HG03039 (cell line): Measurements from ENCODE around the gene PLXNA4.

Experiments used
- ATAC-seq: cut with Tn5 transposase; IDR thresholded peaks from one replicate; pipeline ENCODE4 v1.9.1; 2021; ENCODE audit warnings: mild to moderate bottlenecking, moderate library complexity; ENCODE audit not compliant: unreplicated experiment

PLXNA4 gene

DNA sequence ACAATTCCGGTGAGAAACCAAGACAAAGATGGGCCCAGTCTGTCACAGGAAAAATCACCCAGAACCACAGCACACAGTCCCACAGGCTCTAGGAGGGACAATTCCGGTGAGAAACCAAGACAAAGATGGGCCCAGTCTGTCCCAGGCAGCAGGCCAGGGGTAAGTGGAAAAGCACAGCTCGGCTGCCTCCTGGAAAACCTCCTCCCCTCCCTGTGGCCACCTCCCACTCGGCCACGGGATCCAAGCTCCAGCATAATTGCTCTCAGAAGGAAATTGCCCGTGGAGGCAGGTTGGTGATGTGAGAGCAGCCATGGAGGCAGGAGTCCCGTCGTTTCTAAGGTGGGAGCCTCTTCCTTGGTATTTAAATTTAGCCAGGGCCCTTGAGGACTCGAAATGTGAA, 95.7 kb downstream of the PLXNA4 start:
- ATAC-seq, result no peak

DNA sequence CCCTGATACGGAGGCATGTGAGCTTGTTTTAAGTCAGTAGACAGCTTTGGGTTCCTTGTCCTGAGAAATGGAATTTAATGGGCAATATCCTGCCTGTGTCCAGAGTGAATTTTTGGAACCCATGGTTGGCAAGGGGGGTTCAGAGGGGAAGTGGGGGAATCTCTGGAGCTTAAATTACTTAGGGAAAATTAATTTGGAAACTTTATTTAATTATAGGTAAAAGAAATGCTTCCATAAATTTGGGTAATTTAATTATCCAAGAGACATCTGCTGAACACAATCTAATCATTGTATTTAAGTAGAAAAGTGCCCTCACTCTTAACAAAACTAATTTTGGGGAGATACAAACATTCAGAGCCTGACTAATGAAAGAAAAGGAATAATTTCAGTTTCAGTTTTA, 99.7 kb downstream of the PLXNA4 start:
- ATAC-seq, result no peak

DNA sequence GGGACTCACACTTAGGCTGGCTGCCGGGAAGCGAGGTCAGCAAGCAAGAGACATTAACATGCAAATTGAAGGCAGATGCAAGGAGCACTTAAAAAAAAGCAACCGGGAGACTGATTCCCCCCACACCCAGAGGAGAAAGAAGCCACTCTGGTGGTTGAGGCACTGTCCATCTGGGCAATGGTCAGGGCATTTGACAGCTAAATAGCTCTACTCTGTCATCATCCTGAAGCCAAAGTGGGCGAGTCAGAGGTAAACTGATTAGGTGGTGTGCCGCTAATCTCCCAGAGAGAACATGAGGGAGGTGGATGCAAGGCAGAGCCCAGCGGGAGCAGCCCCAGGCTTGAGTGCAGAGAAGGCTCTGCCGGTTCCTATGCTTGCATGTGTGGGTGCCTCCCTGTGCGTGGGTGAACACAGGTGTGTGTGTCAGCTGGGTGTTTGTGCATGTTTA, 100.6 kb downstream of the PLXNA4 start:
- no peak for ATAC-seq

DNA sequence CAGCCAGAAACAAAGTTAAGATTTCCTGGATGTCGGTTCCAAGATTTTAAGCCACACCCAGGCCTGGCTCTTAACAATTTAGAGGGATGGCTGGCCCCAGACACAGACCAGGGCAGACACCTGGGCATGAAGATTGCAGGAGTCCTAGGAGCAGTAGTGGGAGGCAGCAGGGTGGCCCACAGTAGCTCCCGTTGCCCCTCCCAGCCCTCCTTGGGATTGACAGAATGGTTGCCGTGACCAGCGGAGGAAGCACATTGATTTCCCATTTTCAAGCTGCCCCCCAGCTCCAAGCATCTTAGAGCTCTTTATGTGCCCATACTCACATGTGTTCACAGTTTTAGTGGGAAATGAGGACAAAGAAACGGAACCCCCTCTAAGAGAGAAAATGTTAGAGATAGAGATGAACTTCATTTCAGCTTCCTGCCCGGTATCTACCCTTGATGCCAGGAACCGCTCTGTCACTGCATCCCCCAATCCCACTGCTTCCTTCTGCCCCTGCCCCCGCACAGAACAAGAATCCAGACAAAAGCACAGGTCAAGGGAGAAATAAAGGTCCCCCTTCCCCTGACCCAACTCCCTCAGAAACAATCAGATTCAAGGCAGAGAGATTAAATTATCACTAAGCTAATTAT, 101.1 kb downstream of the PLXNA4 start:
- ATAC-seq, result no peak

DNA sequence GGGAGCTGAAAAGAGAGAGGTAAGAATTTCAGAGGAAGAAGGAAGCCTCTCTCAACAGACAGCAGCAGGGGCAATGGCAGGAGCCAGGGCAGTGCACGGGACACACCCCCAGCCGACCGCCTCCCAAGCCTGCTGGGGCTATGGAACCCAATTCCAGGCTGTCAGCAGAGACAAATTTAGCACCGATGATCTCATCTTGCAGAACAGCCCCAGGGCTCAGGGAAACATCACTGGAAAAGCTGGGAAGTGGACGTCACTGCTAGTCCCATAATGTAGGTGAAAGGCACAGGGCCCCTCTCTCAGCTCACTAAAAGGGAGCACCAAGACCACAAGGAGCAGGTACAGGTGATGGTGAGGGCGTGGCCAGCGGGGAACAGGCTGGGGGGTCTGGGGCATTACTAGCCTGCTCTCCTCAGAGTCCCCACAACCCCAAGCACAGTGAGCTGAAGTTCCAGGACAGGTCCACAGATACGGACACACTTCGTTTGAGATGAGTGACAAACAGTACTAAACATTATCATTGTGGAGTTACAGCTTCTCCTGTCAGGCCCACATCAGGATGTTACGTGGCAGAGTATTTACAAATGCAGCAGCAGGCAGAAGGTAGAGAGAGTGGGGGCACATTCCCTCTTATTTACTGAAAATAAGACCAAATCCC, 103.7 kb downstream of the PLXNA4 start:
- no peak for ATAC-seq

DNA sequence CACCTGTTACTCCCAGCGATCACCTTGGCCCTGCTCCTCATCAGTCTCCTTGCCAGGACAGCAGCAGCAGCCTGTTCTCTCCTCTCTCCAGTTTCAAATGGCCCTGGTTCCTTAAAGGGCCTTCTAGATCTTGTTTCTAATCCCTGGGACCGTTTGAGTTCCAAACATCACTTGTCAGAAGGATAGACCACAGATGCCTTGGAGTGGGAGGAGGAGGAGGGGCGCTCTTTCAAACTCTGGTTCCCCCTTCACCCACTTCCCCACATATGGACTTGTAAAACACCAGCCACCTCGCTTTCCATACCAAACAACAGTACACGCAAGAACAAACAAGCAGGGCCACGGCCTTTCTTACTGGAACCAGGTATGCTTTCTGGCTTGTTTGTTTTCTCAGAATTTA, 104.8 kb downstream of the PLXNA4 start:
- no peak for ATAC-seq

DNA sequence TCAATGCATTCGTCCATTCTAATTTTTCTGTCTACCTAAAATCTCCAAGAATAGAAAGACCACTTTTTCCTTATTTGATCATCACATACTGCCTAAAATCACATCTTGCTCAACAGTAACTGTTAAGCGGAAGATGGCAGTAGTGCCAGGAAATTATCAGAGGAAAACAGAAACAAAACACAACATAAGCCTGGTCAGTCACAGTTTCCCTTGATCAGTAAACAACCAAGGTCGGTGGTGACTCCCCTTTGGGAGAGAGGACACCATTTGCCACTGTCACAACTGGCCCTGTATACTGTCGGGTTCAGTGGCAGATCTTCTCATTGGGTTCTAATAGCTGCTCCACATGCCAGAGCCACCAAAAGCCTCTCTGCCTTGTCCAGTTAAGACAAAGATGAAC, 106.6 kb downstream of the PLXNA4 start:
- no peak for ATAC-seq

DNA sequence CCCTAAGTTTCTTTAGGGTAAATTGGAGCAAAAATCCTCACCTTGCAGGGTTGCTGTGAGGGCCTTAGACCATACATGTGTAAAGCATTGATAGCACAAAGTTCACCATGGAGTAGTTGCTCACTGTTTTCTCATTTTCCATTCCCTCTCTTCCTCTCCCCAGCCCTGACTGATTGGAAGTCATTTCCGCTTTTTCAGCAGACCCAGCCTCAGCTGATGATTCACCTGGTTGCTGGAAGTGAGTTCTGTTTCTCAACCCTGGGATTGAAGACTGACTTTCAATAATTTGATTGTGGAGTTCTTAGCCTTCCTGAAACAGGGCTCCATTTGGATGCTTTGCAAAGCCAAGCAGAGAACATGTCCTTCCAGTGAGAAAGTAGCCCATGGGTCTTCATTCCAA, 107.0 kb downstream of the PLXNA4 start:
- ATAC-seq, result no peak

DNA sequence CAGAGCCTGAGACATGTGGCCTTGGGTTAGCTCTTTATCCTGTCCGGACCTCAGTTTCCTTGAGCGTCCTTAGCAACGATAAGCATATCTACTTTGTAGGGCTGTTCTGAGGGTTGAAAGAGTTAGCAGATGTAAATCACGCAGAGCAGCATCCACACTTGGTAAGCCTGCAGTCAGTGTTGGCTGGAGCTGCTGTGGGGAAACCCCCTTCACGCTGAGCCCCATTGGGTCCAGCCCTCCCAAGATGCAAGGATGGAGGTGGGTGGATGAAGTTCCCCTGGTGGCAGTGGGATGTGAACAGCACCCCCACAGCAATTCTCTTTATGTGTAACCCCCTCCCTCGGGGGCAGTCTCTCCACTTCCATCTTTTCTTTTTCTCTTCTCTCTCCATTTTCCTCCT, 109.9 kb downstream of the PLXNA4 start:
- no peak for ATAC-seq

DNA sequence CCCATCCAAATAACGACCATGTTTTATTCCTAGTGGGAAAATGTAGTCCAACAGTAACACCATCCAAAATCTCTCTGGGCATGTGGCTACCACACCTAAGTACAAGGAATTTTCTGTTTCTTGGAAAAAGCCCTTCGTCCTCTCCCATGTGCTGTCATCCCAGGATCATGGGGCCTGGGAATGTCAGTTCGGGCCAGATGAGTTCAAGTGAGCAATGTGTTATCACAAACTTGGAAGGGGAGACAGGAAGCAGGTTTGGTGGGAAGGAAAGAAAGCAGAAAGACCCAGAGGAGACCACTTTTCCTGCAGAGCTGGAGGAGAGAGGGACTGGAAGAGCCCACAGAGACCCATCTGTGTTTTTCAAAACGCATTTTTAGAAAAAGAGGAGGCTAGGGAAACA, 110.8 kb downstream of the PLXNA4 start:
- no peak for ATAC-seq

DNA sequence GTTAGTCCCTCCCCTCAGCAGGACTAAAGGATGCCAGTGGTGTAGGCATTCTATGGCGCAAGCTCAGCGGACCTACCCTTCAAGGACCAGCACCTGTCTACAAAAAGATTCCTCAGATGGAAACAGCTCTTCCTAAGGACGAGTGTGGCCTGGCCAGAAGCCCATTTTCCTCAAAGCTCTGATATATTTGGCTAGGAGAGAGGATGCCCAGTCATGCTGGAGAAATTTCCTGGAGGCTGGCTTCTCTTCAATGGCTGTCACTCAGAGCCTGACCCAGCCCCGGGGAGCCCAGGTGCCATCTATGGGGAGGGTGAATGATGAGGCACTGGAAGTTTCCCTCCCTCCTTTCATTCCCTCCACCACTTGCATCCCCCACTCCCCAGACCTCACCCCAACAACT, 111.5 kb downstream of the PLXNA4 start:
- ATAC-seq, result no peak

DNA sequence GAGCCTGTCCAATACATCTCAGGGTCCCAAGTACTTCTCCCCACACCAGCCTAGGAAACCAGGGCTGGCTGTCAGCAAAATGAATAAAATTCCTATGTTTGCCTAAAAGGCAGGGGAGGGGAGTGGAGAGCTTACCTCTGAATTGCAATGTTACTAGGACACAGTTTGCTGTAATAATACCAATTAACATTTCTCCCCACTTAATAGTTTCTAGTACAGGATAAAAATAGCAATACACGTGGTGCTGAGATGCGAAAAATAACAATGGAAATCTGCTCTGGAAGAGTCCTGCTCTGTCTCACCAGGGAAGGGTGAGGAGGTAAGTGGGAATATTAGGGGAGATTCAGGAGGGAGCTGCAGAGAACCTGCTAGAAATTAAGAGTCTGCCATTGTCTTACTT, 112.3 kb downstream of the PLXNA4 start:
- ATAC-seq, result no peak

DNA sequence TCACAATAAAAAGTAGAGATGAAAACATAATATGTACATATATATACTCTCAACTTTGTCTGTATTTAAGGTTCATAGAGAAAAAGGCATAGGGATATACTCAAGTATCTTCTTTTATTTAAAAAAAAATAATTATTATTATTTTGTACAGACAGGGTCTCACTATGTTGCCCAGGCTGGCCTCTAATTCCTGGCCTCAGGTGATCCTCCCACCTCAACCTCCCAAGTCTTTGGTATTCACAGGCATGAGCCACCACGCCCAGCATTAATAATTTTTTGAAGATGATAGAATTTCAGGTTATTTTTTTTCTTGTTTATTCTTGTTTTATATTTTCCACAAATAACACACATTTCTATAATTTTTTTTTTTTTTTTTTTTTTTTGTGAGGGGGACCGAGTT, 113.8 kb downstream of the PLXNA4 start:
- no peak for ATAC-seq

DNA sequence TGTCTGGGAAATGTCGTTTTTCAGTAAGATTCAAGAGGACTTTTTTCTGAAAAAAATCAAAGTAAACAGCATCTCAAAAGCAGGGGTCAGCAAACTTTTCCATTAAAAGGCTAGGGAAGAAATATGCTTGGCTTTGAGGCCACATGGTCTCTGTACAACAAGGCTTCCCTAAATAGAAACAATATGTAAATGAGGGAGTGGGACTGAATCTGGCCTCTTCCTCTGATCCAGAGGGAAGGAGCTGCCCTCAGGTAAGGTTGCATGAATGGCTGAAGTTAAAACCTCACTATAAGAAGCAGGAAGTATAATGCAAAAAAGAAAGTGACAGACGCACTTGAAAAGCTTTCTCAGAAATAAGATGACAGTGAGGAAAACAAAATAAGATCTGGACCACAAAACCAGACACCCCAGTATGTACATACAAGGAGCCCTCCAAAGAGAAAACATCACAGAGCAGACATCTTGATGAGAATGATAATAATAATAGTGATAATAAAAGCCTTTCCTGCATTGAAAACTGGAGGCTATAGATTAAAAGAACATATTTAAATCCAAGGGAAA, 115.2 kb downstream of the PLXNA4 start:
- ATAC-seq, result no peak

DNA sequence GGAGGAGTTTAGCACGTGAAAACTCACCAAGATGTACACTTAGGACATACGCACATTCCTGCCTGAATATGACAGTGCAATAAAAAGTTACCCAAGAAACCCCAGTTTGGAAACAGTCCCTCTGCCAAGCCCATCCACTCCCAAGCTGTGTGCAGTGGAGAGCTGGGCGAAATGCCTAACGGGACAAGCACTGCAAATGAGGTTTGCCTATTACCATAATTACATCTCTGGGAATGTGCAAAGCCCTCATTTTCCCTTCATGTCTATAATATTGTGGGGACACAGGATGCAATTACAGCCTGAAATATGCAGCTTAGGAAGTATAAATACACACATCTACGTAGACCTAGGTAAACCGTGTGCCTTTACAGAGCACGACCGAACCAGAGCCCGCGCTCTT, 117.5 kb downstream of the PLXNA4 start:
- no peak for ATAC-seq

DNA sequence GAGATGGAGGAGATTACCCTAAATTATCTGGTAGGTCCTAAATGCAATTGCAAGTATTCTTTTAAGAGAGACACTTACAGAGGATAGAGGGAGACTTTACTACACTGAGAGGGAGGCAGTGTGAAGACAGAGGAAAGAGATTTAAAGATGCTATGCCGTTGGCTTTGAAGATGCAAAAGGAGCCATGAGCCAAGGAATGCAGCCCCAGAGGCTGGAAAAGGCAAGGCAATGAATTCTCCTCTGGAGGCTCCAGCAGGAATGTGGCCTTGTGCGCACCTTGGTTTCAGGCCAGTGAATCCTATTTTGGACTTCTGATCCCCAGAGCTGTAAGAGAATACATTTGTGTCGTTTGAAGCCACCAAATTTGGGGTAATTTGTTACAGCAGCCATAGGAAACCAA, 118.6 kb downstream of the PLXNA4 start:
- no peak for ATAC-seq

DNA sequence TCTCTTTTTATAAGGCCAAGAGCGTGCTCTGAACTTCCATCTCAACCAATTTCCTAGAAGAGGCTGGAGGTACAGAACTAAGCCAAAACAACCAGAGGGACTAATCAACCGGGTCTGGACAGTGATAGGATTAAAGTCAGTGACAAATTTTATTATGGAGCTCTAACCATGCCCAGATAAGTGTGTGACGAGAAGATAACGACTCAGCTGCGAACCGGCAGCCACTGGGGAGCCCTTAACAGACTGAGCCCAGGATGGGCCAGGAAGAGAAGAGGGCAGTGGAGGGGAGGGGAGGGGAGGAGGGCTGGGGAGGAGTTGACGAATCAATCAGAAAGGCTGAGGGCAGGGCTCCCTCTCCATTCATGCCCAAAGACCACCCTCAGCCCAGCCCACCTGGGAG, 119.9 kb downstream of the PLXNA4 start:
- no peak for ATAC-seq

DNA sequence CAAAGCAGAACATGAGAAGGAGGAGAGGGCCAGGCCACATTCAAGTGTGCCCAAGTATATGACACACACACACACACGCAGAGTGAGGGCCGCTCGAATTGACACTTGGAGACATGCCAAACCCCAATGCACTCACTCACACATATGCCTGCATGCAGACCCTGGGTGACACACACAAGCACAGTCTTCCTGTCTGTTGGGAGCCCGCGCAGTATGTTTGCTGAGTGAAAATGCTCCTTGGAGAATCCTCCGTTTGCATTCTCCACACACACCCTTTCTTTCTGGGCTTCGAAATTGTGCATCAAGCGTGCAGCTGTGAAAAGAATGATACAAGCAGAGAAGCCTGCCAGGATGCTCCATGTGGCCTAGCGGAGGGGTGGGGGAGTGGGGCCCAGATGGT, 120.9 kb downstream of the PLXNA4 start:
- no peak for ATAC-seq

DNA sequence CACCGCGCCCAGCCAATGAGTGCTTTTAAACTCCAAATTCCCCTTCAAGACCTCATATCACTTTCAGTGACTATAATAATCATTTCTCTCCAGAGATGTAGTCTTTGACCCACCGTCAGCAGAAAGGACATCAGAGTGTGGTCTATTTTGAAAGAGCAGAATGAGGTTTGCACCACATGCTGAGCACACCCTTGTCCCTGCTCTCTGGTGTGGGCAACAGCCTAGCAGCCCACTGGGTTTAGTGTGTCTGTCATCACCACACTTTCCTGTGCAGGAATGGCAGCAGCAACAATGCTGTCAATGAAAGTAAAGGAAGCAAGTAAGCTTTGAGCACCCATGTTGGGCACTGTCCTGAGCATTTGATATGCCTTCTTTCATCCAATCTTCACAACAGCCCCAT, 122.4 kb downstream of the PLXNA4 start:
- ATAC-seq, result no peak

DNA sequence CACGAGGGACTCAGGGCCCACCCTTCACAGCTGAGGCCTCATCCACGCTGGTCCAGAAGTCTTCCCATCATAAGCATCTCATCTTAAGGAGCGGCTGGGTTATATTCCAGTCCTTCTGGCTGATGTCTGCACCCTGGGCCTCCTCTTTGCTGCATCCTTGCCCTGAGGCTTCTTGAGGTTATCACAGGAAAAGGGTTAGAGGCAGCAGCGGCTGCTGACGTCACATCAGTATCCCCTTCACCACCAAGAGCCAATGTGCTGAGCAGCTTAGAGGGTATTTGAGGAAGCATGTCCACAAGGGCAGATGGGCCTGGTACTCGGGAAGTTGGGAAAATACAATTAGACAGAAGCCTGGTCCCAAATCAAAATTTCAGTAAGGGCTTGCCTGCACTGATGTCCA, 125.1 kb downstream of the PLXNA4 start:
- no peak for ATAC-seq

DNA sequence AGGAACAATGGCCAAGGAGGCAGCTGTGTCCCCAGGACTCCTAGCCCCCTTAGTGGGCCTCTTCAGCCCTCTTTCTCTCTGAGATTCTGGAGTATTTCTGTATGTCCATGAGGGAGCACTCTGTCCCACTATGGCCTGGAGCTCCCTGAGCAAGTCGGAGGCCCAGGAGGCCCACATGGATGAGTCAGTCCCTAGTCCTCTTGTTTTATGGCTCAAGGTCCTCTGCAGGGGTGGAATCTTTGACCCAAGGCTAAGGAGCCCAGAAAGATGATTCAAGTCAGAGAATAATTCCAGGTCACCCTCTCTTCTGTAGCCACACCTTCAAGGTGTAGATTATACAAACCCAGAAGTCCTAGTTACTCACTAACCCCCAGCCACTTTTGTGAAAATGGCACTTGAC, 125.6 kb downstream of the PLXNA4 start:
- ATAC-seq, result no peak

DNA sequence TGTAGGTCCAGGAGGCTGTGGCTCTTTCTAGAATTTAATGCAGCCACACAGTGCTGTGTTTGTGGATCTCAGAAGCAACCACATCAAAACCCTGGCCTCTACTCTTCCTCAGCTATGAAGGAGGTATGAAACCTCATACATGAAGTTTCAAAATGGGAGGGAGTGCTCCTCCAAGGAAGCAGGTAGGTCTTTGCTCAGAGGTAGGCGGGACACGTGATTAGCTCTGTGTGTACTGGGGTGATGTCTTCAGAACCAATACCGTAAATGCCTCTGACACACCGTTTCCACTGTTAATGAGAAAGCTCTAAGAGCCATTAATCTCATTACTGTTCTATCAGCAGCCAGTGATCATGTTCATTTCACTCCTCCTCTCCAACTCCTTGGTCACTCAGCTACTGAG, 126.1 kb downstream of the PLXNA4 start:
- no peak for ATAC-seq
